IPS DF 19.7 (cell line): ENCODE results near the gene NELFCD.

ENCODE experiments used
- DNase-seq: peaks from one replicate; pipeline ENCODE4 v3.0.0-alpha.2; 2013; ENCODE audit warnings: low read depth, low spot score

NELFCD gene

GRCh38 chr20:59044295-59044694, 63.2 kb downstream of the NELFCD start:
- no peak for DNase-seq
